Germinal center (tissue), 1 donor: ENCODE measurements around the gene TBC1D19.
A peak's percentile ranks its signal among the peaks of the same experiment; 100 is the strongest.

Experiments used
- DNase-seq: peaks from one replicate; pipeline ENCODE4 v3.0.0; 2012; ENCODE audit warnings: mixed read lengths, low spot score

Gene TBC1D19

DNA sequence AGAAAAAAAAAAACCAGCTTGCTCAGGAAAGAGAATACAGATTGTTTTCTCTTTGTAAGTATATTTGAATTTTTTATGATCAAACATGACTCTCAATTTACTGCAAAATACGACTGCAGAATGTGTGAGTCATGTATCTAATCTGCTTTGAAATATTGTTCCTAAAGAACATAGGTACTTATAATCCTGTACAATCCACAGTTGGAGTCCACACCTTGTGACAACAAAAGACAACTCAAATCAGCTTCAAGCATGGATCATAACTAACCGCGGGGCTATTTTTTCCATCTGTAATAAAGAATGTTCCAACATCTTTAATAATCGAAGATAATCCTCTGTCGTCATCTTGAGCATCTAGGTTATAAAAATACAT is 198.9 kb downstream of the TBC1D19 start:
- no peak for DNase-seq

DNA sequence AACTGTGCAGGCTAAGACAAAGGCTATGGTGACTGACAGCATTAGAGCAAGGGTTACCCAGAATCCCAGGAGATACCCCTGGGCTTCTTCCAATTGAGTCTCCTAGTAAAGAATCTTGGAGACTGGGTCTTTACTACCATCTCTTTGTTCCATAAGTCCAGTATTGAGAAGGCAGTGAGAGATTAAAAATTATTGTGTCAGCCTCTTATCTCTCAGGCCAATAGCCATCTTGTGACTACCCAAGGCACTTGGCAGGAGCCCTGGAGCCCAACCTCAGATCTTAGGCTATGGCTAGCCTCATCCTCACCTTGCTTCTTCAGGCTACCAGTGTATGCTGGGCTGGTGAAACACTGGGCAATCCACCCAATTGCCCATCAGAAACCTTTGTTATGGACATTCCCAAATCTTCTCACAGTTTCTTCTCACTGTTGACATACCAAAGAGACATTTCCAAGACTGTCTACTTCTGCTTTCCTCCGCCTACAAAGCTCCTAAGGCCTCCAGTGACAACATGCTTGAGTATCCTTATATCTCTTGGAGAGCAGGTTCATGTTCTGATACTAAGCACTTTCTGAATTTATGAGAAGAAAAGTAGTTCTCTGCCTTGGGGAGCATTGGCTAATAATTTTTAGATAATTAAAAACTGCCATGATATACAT is 200.5 kb downstream of the TBC1D19 start:
- no peak for DNase-seq

DNA sequence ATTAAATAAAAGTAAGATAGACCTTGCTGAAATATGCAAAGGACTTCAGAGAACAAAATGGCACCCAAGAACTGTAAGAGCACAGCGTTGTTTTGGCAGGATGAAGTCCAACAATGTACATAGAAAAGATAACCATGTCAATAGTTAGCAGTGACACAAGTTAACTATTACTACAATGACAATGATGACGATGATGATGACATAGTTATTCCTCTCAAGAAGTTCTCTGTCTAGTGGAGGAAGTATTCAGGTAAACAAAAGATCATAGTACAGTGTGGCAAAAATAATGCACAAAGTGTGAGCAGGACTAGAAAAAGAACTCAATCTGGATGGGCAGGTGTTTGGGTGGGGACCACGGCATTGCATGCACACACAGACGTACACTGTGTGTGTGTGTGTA is 201.4 kb downstream of the TBC1D19 start:
- no peak for DNase-seq

DNA sequence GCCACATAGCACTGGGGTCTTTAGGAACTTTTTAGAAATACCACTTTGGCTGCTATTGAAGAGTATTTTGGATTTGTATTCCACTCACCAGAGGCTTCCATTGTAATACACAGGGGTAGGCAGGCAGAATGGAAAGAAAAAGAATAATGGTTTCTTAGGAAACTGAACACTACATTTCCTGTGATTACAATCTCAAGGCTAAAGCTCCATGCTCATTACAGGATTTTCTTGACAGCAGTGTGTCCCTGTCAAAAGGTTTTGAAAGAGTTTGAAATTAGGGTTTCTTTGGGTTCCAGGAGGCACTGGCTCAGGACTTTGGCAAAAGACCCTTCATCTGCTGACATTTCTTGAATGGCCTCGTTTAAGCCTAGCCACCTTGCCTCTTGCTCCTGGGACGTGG is 201.9 kb downstream of the TBC1D19 start:
- DNase-seq = no peak

DNA sequence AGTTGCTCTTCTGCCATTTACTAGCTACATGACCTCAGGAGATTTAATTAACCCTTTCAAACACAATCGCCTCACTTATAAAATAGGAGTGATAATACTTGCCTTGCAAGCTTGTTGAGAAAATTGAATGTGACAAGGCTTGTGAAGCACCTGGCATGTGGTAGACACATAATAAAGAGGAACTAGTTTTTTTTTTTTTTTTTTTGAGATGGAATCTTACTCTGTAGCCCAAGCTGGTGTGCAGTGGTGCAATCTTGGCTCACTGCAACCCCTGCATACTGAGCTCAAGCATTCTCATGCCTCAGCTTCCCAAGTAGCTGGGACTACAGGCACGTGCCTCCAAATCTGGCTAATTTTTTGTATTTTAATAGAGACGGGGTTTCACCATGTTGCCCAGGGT is 203.0 kb downstream of the TBC1D19 start:
- DNase-seq = peak; percentile 29

DNA sequence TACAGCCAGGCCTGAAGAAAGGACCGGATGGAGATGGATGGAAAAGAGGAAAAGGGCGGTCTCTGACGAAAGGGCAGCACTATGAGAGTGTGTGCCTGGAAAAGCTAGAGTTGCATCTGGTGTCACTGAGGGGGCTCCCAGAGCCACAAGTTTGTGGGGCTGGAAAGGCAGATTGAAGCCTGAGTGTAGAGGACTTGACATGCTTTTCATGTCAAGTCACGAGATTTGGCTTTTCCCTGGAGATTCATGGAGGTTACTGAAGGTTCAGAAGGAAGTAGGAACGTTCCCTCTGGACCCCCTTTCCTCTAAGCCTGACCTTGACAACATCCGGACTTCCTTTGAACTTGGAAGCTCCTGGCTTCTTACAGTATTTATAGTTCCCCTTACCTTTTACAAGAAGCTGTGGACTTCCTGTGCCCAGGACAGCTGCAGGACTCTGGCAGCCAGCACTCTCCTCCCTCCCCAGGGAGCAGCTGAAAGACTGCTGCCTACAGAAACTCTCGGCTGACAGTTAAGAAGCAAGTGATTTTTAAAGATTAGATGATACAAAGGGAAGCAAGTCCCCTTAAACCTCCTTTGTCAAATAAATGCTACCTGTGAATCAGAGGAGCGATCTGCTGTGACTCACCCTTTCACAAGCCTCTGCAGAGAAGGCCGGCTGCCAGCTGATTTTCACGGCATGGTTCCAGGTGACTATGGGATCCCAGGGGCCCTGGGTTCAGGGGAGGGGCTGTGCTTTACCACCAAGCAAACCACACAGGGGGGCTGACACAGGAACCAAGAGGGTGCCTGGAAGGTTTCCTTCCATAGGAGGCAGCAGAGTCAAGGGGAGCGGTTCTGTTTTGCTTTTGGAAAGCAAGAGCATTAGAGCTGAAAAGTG is 203.8 kb downstream of the TBC1D19 start:
- no peak for DNase-seq

DNA sequence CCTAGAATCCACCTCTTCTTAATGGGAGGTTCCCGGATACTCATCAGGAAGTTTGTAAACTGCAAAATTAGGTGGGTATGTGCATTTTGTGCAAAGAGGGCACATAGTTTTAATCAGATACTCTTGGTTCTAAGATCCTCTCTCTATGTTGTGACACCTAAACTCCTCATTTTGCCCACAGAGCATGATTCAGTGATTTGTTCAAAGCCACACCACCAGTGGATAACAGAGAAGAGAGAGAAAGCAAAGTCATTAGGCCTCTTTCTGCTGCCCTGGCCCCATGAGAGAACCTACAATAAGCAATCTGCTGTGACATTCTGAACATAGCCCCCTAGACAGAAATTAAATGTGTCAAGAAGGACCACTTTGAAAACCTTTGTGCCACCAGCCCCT is 204.5 kb downstream of the TBC1D19 start:
- DNase-seq = no peak

DNA sequence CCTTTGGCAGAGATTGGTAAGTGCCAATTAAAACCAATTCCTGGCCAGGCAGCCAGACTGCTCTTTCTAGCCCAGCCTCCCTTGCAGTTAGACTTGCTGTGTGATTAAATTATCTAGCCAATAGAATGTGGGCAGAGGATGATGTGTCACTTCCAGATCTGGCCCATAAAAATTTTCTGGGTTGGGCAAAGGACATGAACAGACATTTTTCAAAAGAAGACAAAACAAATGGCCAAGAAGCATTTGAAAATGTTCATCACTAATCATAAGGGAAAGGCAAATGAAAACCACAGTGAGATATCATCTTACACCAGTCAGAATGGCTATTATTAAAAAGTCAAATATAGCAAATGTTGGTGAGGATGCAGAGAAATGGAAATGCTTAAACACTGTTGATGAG is 205.3 kb downstream of the TBC1D19 start:
- no peak for DNase-seq

DNA sequence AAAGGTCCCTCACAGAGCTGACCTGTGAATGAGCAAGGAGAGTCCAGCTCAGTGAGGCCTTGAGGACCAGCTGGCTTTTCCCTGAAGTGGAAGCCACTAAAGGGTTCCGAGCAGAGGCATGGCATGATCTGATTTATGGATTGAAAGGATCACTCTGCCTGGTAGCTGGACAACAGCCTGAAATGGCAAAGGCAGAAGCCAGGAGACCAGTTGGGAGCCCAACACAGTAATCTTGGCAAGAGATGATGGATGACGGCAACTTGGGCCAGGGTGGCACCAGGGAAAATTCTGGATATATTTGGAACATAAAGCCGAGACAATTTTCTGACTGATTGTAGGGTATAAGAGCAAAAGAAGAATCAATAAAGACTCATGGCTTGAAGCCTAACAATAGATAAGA is 207.5 kb downstream of the TBC1D19 start:
- no peak for DNase-seq

DNA sequence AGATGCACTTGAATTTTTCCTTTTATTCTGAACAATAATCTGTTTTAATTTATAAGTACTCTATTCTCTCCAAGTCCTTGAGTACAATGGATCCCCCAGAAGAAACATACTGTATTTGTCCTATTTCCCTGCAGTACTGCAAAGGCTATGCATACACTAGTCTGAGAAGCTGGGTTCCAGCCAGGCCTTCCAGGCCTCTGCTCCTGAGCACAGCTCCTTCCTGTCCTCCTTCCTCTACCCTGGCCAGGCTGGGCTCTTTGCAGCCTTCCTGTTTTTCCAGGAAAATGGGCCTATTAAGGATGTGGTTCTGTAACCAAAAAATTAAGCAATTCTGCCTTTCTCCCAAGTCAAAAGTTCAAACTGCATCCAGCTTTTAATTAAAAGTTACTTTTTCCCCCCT is 208.8 kb downstream of the TBC1D19 start:
- DNase-seq = no peak

DNA sequence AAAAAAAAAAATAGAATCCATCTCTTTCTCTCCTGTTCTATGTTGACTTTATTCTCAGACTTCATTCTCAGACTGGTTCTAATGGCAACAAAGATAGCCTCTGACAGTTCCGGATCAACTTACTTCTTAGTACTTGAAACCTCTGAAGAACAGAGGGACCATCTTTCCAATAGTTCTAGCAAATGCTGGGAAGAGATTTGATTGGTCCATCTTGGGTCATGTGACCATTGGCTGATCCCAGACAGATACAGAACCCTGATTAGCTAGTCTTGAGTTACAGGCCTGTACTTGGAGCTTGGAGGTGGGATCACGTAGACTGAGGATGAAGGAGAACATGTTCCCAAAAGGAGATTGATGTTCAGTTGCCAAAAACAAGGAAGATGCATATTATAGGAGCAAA is 209.9 kb downstream of the TBC1D19 start:
- DNase-seq = no peak

DNA sequence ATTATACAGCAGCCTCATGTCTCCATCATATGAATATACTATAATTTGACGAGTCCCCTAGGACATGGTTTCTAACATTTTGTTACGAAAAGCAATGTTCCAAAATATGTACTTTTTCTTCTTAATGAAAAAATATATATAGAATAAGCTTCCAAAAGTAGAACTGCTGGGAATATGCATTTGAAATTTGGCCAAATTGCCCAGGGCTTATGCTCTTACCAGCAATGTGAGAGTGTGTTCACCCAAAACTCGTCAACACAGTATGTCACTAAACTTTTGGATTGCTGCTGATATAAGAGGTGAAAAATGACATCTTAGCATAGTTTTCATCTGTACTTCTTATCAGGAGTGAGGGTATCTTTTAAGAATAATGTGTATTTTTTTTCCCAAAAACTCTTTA is 212.2 kb downstream of the TBC1D19 start:
- DNase-seq = no peak

DNA sequence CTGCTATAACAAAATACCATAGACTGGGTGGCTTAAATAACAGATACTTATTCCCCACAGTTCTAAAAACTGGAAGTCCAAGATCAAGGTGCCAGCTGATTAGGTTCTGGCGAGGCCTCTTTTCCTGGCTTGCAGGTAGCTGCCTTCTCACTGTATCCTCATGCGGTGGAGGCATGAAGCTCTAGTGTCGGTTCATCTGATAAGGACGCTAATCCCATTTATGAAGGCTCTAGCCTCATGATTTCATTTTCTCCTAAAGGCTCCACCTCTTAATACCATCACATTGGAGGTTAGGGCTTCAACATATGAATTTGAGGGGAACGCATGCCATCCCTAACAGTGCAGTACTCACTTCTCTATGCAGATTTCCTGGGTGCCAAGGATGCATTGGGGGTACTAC is 218.9 kb downstream of the TBC1D19 start:
- no peak for DNase-seq

DNA sequence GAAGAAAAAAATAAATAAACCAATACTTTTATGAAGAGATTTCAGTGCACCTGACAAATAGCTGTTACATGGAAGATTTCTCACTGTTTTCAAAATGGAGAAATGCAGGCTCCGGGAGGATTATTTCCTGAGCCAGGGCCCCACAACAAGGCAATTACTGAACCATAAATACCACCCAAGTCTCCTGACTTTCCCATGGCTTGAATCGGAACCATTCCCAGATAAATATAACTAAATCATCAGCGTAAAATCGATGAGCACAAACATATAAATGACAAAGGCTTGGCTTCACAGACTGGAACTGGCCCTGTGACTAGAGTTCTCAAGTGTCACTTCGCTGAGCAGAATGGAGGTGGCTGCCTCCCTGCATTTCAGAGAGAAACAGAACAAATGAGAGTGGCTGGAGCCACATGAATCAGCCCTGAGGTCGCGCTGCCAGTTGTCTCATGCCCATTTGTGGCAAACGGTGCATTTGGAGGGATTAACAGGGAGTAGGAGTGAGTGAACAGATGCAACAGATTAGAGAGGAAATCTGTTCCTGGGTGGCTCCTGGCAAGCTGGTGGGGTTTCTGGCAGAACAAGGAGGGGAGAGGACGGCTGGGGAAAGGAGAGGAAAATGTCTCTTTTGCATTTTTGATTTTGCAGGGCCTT is 219.5 kb downstream of the TBC1D19 start:
- DNase-seq = no peak

DNA sequence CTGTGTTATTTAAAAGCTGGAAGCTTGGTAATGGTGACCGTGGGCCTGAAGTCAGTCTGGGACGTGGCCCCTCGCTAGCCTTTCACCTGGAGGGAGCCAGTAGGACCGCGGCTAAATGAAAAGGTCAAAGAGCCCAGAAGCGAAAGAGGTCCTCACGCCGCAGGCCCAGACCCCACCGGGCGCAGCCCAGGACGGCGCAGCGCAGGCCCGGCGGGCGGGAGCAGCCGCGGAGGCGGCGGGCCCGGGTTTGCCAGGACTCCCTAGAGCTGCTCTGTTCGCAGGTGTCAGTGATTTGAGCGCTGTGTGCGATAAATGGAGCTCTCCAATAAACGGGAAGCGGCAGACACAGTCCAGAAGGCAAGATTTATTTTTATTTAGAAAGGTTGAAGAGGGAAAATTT is 220.6 kb downstream of the TBC1D19 start:
- DNase-seq = no peak

DNA sequence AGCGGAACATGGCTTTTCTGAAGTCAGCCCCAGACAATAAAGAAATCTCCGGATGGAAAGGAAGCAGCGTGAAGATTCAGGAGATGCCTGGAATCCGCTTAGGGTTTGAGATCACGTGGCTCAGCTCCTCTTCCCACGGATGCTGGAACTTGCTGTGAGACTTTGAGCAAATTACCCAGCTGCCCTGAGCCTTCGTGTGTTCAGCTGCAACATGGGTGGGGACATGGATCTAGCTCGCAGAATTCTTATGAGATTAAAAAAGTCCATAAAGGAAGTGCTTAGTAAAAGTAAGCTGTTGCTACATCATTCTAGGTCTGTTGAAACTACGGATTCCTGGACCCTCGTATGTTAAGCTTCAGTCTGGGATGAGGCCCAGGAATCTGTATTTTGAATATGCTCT is 221.0 kb downstream of the TBC1D19 start:
- DNase-seq = no peak
